DMS53 treated with DMSO at 0.1 percent for 48 hours (cell line): Measurements from ENCODE around the gene ZNF99.
"Not testable (repeated sequence)": the region's sequence is repeated elsewhere in the genome, so short reads cannot be mapped to it uniquely, and the experiment has no call there.

ENCODE experiments used
- DNase-seq: peaks from one replicate; lab custom pipeline; 2025; ENCODE audit not compliant: unreplicated experiment; lab: John Stamatoyannopoulos, UW

The ZNF99 gene

DNA sequence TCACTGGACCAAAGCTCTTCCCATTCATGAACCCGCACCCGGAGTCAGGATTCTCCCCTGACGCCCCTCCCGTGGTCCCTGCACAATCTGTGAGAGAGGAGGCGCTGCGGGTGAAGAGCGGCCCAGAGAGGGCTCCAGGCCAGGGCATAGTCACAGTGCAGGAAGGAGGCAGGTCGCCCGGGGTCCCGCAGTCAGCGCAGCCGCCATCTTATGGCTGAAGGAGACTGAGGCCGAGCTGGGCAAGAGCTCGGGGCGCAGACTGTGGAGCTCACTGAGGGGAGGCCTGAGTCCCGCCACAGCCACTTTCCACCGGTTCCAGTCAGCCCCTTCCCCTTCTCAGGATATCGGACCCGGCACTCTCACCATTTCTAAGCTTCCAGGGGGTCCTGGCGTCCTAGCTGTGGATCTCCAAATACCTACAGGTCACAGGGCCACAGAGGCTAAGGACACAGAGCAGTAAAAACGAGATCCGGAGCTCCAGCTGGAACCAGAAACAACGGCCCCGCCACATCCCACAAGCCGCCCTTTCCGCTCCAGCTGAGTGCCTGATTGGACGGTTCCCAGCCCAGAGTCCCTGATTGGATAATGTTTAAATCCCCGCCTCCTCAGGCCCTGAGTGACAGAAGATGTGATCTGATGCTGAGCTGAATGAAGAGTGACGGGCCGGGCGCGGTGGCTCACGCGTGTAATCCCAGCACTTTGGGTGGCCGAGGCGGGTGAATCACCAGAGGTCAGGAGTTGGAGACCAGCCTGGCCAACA lies at the start of gene ZNF99:
Gene ZNF99 (minus strand): TSS at position 501 of the 760 bp plus-strand sequence. CDS start 135 bp downstream, at position 366.
- no peak for DNase-seq

- no peak for DNase-seq
Observed at GRCh38 chr19:22832031-22832762, 48.2 kb upstream of the ZNF99 start, which contains the start of gene ZNF723. Gene ZNF723, plus strand, starts transcription at chr19:22832291. Its CDS starts 89 bp downstream, at chr19:22832380.

- DNase-seq, result no peak
Observed at GRCh38 chr19:22831211-22831610, 47.3 kb upstream of the ZNF99 start.

DNA sequence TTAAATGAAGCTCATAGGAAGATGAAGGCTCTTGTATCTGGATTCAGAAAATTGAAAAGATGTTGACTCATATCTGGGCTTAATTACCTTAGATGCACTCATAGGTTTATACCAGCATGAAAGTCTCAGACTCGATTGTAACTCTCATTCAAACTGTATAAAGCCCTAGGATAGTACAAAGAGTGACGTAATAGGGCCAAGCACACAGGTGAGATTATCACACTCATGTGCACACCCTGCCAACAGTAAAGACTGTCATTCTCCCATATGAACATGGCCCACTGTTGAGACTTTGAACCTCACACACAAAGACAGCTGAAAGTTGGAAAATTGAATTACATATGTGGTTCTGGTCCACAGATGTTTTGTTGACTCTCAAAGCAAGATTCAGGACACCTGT lies 30.2 kb upstream of the ZNF99 start:
- no peak for DNase-seq

DNA sequence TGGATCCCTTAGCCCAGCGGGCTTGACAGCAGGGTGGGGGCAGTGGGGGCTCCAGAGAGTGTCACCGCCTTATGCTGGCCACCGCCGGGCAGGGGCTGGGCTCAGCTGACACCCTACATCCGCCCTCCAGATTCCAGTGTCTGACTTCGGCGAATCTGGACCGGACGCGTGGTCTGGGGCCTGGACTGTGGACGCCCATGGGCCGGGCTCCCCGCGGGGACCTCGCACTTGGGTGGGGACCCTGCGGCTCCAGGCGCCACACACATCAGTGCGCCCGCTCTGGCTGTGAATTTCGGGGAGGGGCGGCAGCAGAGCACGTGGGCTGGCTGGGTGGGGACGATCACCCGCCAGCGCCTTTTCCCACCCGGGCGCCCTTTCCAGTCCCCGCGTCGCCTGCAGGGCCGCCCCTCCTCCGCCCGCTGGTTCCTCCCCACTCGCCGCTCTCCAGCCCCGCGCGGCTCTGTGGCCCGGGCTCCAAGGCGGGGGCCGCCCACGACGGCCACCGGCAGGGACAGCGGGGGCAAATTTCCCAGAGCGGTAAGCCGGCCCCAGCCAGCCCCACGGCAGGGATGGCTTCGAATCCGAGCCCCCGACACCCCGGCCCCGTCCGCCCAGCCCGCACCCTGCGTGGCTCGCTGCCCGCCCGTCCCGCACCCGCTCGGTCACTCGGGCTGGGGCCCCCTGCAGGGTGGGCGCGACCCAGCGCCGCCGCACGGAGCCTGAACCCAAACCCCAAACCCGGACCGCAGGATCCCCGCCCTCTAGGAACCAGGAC lies 23.3 kb upstream of the ZNF99 start:
- DNase-seq, result no peak

DNA sequence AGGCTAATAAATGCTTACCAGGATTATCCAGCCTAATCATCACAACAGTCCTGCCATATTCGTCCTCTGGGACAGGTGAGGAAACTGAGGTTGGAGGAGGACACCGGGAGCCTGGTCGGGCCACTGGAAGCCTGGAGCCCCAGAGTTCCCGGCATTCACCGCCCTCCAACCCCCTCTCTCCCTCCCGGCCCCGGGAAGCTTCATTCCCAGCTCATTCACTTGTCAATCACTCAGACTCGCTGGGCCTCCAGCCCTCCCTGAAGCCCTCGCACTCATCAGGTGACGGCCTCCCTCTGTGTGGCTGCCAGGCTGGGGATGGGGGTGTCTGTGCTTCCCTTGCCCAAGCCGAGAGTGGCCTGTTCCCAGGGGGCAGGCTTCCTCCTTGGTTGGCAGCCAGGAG lies 22.5 kb upstream of the ZNF99 start:
- DNase-seq, result no peak

DNA sequence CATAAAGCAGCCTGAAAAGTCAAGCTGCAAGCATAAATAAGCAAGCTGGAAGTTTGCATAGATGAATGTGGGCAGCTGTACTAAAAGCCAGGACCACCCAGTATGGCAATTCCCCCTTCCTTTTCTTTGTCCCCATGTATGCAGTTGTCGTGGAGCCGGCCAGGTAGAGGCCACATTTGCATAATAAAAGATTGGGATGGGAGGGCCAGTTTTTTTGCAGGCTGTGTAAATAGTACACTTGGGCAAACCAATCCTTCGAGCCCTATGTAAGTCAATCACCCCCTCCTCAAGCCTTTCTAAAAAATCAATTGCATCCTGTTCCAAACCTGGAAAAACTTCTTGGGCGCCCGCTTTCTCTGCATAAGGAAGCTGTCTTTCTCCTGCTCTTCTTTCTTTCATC lies 13.1 kb upstream of the ZNF99 start:
- DNase-seq, result no peak

DNA sequence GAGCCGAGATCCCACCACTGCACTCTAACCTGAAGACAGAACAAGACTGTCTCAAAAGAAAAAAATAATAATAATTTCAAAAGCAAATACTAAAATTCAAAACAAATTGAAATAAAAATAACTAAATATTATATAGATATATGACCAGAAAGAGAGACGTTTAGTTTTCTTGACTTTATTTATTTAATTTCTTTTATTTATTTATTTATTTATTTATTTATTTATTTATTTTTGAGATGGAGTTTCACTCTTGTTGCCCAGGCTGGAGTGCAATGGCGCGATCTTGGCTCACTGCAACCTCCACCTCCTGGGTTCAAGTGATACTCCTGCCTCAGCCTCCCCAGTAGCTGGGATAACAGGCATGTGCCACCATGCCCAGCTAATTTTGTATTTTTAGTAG lies 8.9 kb upstream of the ZNF99 start:
- not testable (repeated sequence) for DNase-seq

DNA sequence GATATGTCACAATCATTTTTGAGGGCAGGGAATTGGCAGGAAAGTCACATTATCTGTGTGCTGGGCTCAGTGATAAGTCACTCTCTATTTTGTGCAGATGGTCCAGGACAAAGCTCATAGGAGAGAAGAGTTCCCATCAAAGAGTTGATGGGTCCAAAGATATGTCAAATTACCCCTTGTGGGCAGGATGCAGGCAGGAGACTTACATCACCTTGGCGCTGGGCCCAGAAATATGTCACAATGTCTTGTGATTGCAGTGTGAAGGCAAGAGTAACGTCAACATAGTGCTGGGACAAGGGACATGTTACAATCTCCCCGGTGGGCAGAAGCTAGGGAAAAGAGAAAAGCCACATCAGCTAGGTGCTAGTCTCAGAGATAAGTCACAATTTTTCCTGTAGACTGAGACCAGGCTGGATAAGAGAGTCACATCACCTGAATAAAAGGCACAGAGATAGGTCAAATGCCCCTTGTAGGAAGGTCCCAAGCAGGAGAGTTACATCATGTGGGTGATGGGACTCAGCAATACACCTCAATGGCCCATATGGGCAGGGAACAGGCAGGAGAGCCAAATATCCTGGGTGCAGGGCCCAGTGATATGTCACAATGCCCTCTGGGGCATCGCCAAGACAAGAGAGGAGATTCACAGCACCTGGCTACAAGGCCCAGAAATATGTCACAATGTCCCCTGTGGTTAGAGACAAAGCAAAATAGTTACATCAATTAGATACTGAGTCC lies 47.9 kb downstream of the ZNF99 start:
- DNase-seq, result no peak

DNA sequence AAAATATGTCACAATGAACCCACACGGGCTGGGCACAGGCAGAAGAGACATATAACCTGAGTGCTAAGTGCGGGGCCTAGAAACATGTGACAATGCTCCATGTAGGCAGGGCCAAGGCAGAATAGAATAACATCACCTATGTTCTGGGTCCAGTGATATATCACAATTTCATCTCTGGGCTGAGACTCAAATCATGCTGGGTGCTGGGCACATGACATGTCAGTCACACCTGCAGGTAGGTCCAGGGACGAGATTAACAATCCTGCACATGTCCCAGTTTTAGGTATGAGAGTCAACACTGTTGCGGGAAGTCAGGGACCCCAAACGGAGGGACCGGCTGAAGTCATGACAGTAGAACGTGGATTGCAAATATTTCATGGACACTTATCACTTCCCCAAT lies 50.3 kb downstream of the ZNF99 start:
- no peak for DNase-seq

- not testable (repeated sequence) for DNase-seq
Observed at GRCh38 chr19:22728214-22728613, 55.7 kb downstream of the ZNF99 start.

GRCh38 chr19:22721533-22721932 lies 62.4 kb downstream of the ZNF99 start:
- not testable (repeated sequence) for DNase-seq

DNA sequence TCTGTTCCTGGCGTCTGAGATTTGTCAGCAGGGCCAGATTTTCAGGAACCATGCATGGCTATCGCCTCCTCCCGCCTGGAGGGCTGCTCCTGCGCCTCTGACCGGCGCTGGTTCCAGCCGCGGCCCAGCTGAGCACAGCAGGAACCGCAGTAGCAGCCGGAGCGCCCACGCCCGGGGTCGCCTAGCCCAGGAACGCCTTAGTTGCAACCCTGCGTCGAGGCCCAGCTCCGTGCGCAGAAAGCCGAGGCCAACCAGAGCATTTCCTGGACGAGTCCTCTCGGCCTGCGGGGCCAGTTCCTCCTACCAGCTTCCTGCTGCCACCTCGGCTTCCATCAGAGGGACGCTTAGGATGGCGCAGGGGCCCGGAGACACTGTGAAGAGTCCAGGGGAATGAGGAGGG lies 75.0 kb downstream of the ZNF99 start:
- DNase-seq, result no peak

DNA sequence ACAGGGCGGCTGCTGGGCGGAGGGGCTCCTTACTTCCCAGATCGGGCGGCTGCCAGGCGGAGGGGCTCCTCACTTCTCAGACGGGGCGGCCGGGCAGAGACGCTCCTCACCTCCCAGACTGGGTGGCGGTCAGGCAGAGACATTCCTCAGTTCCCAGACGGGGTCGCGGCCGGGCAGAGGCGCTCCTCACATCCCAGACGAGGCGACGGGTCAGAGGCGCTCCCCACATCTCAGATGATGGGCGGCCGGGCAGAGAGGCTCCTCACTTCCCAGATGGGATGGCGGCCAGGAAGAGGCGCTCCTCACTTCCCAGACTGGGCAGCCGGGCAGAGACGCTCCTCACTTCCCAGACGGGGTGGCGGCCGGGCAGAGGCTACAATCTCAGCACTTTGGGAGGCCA lies 80.9 kb downstream of the ZNF99 start:
- not testable (repeated sequence) for DNase-seq

GRCh38 chr19:22702661-22703060 lies 81.3 kb downstream of the ZNF99 start:
- DNase-seq, result not testable (repeated sequence)
